Stomach (tissue), 9 donors: Measurements from ENCODE around the gene ZIC1. TPM values are rescaled to one million over a fixed set of nuclear protein-coding genes. Genes with fewer than 3 reads are reported as not detected.

Experiments
- DNase-seq, 2 donors: peaks; one replicate each; pipeline versions ENCODE4 v3.0.0 to v3.0.0-alpha.2; 2013 to 2019
- H3K27ac ChIP-seq, 5 donors: fragments of 200-600 bp in 4 of 5; sonication (generic) in 4 of 5; one replicate each; pipeline ENCODE4 v1.5.1; 2013 to 2019; ENCODE audit warnings: mild to moderate bottlenecking in 1 of 5, moderate library complexity in 1 of 5
- H3K27me3 ChIP-seq, 3 donors: fragments of 200-600 bp; sonication (generic); one replicate each; pipeline ENCODE4 v1.5.1; 2017 to 2019; ENCODE audit warnings: mixed run types in 1 of 3
- H3K36me3 ChIP-seq, 4 donors: fragments of 200-600 bp; sonication (generic); 1 replicate in 3 of 4; 2 replicates in 1 of 4; pipeline ENCODE4 v1.5.1; 2016 to 2019
- H3K4me1 ChIP-seq, 4 donors: fragments of 200-600 bp; sonication (generic); one replicate each; pipeline ENCODE4 v1.5.1; 2016 to 2019
- H3K4me3 ChIP-seq, 4 donors: fragments of 200-600 bp; sonication (generic) in 3 of 4; one replicate each; pipeline ENCODE4 v1.5.1; 2016 to 2019; ENCODE audit warnings: mild to moderate bottlenecking in 1 of 4
- H3K9me3 ChIP-seq, 4 donors: fragments of 200-600 bp; sonication (generic); one replicate each; pipeline ENCODE4 v1.5.1; 2016 to 2019
- CTCF ChIP-seq, 7 experiments: fragments of 450-650 bp in 4 of 7; fragments of 200-600 bp in 3 of 7; sonication (generic) in 3 of 7; IDR thresholded peaks; one replicate each; pipeline ENCODE4 v1.5.1; 2016 to 2019; ENCODE audit warnings: antibody characterized with exemption in 7 of 7, control low read depth in 2 of 7, mild to moderate bottlenecking in 1 of 7
- EP300 ChIP-seq: sonication (generic); formaldehyde crosslinking; IDR thresholded peaks from one replicate; pipeline ENCODE4 v1.6.1; 2017; ENCODE audit warnings: antibody characterized with exemption
- POLR2A ChIP-seq, 4 donors: fragments of 450-650 bp; IDR thresholded peaks; one replicate each; pipeline ENCODE4 v1.6.1; 2016; ENCODE audit warnings: antibody characterized with exemption in 4 of 4, control low read depth in 2 of 4, mild to moderate bottlenecking in 1 of 4, moderate library complexity in 1 of 4
- POLR2AphosphoS5 ChIP-seq, 3 donors: sonication (generic); formaldehyde crosslinking; IDR thresholded peaks; one replicate each; pipeline ENCODE4 v1.6.1; 2016; ENCODE audit warnings: antibody characterized with exemption in 3 of 3
- WGBS, 5 donors: extraction: QIAGEN DNeasy Blood & Tissue Kit in 3 of 5; methylation state at CpG; one replicate each; pipeline versions ENCODE4 v1.1.5 to v1.1.7; 2013 to 2018; 5-methylcytosine and 5-hydroxymethylcytosine counted together
- intact Hi-C: fragments of 100-400 bp; cut with DNase I; formaldehyde crosslinking; loops from one replicate; pipeline ENCODE4 v1.15.1; 2023; ENCODE audit warnings: low total_unique reads
- polyA plus RNA-seq, 3 donors: library from polyadenylated mRNA; stranded (reverse); fragments of 200-250 nt; gene quantifications; one replicate each; pipeline ENCODE4 v1.2.3, GENCODE V29; 2013
- total RNA-seq, 5 donors: library from RNA; depleted of rRNA; stranded (reverse); fragments of >200 nt; gene quantifications; one replicate each; pipeline versions ENCODE4 v1.1.0 to v1.2.3, GENCODE V29; 2014 to 2016
- donor health status: healthy with polysubstance abuse.
- donor health status: Bipolar disorder and iron deficiency.
- donor health status: healthy.

ZIC1 gene
- total and polyA plus RNA-seq, 8 donors, result 0.76 TPM; not detected in 7

GRCh38 chr3:147397155-147397874 lies 11.8 kb upstream of the ZIC1 start:
- DNase-seq, result no peak
- Histone ChIP-seq H3K36me3 (no peaks in the 10 kb centered on the region), H3K27ac (no peak overlapping the region), H3K9me3 (peaks cover 0 to 33% (median 5%) of the 10 kb centered on the region in 4 donors), H3K4me3 (no peak overlapping the region), H3K27me3 (peaks cover 44 to 100% (median 71%) of the 10 kb centered on the region in 3 donors), H3K4me1 (peaks cover 0 to 56% (median 35%) of the 10 kb centered on the region in 4 donors)
- WGBS, 5 donors, result 7 to 11% (median 9%) methylated on average over 34 of the region's 34 CpGs
- TF ChIP-seq CTCF (IDR thresholded peaks at IDR 0.05), result no peak
- no peak for TF ChIP-seq POLR2AphosphoS5 (IDR thresholded peaks at IDR 0.05)
- no peak for TF ChIP-seq POLR2A (IDR thresholded peaks at IDR 0.05)
- no peak for TF ChIP-seq EP300
- intact Hi-C loops, result no loop called here

GRCh38 chr3:147397875-147398812 lies 11.0 kb upstream of the ZIC1 start:
- DNase-seq, result no peak
- WGBS, 5 donors, result 10 to 21% (median 13%) methylated on average over 31 to 46 of the region's 46 CpGs
- intact Hi-C loops, result no loop called here
- TF ChIP-seq POLR2A (IDR thresholded peaks at IDR 0.05), result no peak
- TF ChIP-seq POLR2AphosphoS5 (IDR thresholded peaks at IDR 0.05), result no peak
- no peak for TF ChIP-seq CTCF (IDR thresholded peaks at IDR 0.05)
- TF ChIP-seq EP300, result no peak
- H3K4me3 ChIP-seq, result no peak overlapping the region
- H3K27me3 ChIP-seq, result peaks cover 39 to 100% (median 63%) of the 10 kb centered on the region in 3 donors
- H3K36me3 ChIP-seq, result no peaks in the 10 kb centered on the region
- peaks cover 0 to 48% (median 27%) of the 10 kb centered on the region in 4 donors for H3K4me1 ChIP-seq
- no peak overlapping the region for H3K27ac ChIP-seq
- H3K9me3 ChIP-seq, result peaks cover 0 to 27% (median 5%) of the 10 kb centered on the region in 4 donors

GRCh38 chr3:147398813-147399534 lies 10.2 kb upstream of the ZIC1 start:
- TF ChIP-seq POLR2A (IDR thresholded peaks at IDR 0.05), result no peak
- TF ChIP-seq CTCF (IDR thresholded peaks at IDR 0.05), result no peak
- TF ChIP-seq POLR2AphosphoS5 (IDR thresholded peaks at IDR 0.05), result no peak
- TF ChIP-seq EP300, result no peak
- intact Hi-C loops, result no loop called here
- peaks cover 34 to 100% (median 58%) of the 10 kb centered on the region in 3 donors for H3K27me3 ChIP-seq
- WGBS, 5 donors, result 48 to 58% (median 52%) methylated on average over 2 of the region's 2 CpGs
- no peak overlapping the region for H3K27ac ChIP-seq
- no peak for DNase-seq
- peaks cover 0 to 20% (median 4%) of the 10 kb centered on the region in 4 donors for H3K9me3 ChIP-seq
- no peaks in the 10 kb centered on the region for H3K36me3 ChIP-seq
- peaks cover 0 to 40% (median 20%) of the 10 kb centered on the region in 4 donors for H3K4me1 ChIP-seq
- no peak overlapping the region for H3K4me3 ChIP-seq

- H3K27me3 ChIP-seq, result peaks cover 33 to 100% (median 60%) of the 10 kb centered on the region in 3 donors
- DNase-seq, result no peak
These were observed 9.1 kb upstream of the ZIC1 start for GRCh38 chr3:147400111-147400510.

More at GRCh38 chr3:147400111-147400510, 9.1 kb upstream of the ZIC1 start:
- Histone ChIP-seq H3K4me3 (no peak overlapping the region), H3K27ac (no peak overlapping the region), H3K4me1 (peaks cover 0 to 41% (median 17%) of the 10 kb centered on the region in 4 donors), H3K36me3 (no peaks in the 10 kb centered on the region), H3K9me3 (peaks cover 0 to 20% (median 4%) of the 10 kb centered on the region in 4 donors)
- no peak for TF ChIP-seq EP300
- no peak for TF ChIP-seq POLR2A (IDR thresholded peaks at IDR 0.05)
- intact Hi-C loops, result no loop called here
